ENCODE results near the gene NAP1L1.
"Not testable (repeated sequence)": the region's sequence is repeated elsewhere in the genome, so short reads cannot be mapped to it uniquely, and the experiment has no call there.

NAP1L1 gene

DNA sequence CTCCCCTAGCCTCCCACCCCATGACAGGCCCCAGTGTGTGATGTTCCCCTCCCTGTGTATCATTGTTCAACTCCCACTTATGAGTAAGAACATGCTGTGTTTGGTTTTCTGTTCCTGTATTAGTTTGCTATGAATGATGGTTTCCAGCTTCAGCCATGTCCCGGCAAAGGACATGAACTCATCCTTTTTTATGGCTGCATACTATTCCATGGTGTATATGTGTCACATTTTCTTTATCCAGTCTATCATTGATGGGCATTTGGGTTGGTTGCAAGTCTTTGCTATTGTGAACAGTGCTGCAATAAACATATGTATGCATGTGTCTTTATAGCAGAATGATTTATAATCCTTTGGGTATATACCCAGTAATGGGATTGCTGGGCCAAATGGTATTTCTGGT lies 96.8 kb downstream of the NAP1L1 start:
- not testable (repeated sequence) for H3K36me3 Mint-ChIP-seq, H3K9me3 Mint-ChIP-seq, DNase-seq, H3K27ac Mint-ChIP-seq, H3K4me3 Mint-ChIP-seq
- CTCF ChIA-PET = interaction anchor here (0.6 kb wide), 1 partner anchor 27 kb away, joined by 3 read pairs; no protein-coding TSS in a partner anchor
- peaks cover 12% of the 10 kb centered on the region for H3K27me3 Mint-ChIP-seq
- H3K4me1 Mint-ChIP-seq = peaks cover 20% of the 10 kb centered on the region

Data from activated naive CD4-positive, alpha-beta T cell treated with anti-CD3 and anti-CD28 coated beads, Interleukin-2, amount 10 ng/mL, durations not matched to agents 7 days and 5 days (primary cell).